HG02678 (cell line): Measurements from ENCODE around the gene CRYBG2.
A peak's percentile ranks its signal among the peaks of the same experiment; 100 is the strongest.
"Not testable (repeated sequence)": the region's sequence is repeated elsewhere in the genome, so short reads cannot be mapped to it uniquely, and the experiment has no call there.

Experiments used
- ATAC-seq: cut with Tn5 transposase; IDR thresholded peaks from one replicate; pipeline ENCODE4 v1.9.1; 2021; ENCODE audit warnings: mild to moderate bottlenecking, moderate library complexity; ENCODE audit not compliant: unreplicated experiment

Gene CRYBG2

DNA sequence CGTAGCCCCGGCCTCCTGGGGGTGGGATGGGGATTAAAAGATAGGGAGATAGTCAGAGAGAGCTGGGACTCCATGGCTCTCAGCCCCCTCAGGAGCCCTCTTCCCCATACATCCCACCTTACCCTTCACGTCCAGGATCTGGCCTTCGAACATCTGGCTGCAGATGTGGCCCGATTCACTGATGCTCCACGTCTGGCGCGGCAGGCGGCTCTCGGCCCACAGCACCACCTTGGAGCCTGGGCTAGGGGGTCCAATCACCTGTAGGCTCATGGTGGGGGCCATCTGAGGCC is 31.9 kb downstream of the CRYBG2 start:
- no peak for ATAC-seq

DNA sequence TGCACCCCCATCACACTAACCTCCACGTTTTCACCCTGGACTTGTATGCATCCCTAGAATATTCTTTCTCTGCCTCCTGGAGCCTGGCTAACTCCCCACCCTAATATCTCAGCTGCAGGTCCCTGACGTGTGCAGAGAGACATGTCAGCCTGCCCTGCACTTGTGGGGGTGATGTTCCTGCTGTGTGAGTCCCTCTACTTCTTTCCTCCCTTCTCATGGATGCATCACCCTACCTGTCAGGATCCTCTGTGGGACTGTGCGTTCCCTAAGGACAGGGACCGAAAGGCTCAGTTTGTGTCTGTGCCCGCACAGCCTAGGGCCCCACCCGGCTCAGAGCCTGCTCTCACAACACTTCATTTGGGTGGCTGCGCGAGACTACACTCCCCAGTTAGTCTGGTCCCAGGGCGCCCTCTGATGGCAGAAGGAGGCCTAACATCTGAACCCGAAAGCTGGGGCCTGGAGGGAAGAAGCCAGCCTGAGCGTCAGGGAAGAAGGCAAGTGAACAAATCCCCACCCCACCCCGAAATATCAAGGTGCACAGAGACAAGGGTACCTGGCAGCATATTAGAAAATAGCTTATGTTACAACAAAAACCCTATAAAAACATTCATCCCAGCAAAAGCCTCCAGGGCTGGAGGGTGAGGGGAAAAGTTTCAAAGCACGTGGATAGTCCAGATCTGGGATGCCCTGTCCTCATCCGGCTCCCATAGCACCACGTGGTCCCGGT is 32.5 kb downstream of the CRYBG2 start:
- ATAC-seq, result peak; percentile 41

DNA sequence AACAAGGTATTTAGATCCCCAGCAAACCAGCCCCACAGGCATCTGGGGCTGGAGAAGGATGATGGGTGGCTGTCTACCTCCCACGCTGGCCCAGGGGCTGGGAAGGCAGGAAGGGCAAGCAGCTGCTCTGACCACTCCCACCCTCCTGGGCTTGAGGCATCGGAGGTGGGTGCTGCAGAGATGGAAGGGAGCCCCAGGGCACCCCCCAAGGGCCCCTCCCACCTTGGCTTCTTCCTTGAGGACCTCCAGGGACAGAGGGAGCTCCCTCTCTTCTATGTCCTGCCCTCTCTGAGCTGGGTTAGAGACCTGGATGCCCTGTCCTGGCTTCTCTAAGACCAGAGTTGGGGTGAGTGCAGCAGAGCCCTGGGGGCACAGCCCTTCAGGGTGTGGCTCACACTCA is 33.0 kb downstream of the CRYBG2 start:
- no peak for ATAC-seq

GRCh38 chr1:26318338-26319064 is 35.4 kb downstream of the CRYBG2 start:
- ATAC-seq, result no peak

GRCh38 chr1:26317612-26318337 is 36.2 kb downstream of the CRYBG2 start, which contains the start of gene CD52:
CD52 (plus strand) TSS chr1:26317958; CDS start chr1:26318018, 60 bp downstream.
- ATAC-seq, result peak; percentile 37

- ATAC-seq, result no peak
Observed at GRCh38 chr1:26317146-26317545, 36.8 kb downstream of the CRYBG2 start.

DNA sequence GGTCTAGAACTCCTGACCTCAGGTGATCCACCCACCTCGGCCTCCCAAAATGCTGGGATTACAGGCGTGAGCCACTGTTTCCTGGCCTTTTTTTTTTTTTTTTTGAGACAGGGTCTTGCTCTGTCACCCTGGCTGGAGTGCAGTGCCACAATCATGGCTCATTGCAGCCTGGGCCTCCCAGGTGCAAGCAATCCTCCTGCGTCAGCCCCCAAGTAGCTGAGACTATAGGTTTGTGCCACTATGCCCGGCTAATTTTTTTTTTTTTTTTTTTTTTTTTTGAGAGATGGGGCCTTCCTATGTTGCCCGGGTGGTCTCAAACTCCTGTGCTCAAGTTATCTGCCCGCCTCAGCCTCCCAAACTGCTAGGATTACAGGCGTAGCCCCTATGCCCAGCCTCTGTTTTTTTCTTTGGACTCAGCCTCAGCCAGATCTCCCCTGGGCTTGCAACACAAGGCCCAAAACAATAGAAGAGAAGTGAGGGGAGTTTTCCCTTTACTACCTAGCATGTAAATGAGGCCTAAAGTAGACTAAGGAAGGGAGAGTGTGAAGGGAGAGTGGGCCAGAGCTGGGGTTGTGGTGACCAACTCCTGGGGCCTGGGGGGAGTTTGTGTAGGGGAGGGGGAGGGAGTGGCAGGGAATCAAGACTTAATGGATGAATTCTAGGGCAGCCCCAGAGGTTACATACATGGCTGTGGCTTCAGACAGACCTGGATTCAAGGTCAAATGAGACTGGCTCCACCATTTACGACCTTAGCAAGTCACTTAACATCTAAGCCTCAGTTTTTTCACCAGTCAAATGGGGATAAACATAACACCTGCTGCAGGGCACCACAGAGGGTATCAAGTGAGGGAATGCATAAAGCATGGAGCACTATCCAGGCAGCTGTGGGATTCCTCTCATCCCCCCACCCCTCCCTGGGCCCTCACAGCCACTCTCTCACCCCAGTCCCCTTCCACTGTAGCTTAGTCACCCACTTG is 37.8 kb downstream of the CRYBG2 start:
- no peak for ATAC-seq

- ATAC-seq, result no peak
Observed at GRCh38 chr1:26314501-26314900, 39.4 kb downstream of the CRYBG2 start.

DNA sequence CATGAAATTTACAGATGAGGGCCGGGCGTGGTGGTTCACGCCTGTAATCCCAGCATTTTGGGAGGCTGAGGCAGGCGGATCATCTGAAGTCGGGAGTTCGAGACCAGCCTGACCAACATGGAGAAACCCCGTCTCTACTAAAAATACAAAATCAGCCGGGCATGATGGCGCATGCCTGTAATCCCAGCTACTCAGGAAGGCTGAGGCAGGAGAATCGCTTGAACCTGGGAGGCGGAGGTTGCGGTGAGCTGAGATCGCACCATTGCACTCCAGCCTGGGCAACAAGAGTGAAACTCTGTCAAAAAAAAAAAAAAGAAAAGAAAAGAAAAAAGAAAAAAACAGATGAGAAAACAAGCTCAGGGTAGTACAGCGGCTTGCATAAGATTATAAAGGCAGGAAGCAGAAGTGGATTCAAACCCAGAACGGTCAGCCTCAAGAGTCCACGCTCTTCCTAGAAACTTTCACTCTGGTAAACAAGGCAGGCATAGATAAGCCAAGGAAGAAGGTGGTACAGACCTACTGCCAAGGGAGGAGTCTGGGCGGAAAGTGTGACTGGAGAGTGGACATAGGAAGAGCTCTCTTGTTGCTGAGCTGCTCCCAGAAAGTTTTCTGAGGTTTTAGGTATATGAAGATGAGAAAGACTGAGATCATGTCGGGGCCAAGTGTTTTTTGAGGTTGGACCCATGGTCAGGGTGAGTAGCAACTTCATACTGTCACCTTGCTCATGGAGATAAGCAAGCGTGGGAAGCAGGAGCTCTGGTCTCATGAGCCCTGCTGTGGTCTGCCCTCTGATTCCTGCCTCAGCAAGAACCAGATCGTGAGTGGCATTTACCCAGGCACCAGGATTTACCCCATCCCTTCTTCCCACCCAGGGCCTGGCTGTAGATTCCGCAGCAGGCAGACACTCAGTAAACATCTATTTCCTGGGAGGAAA is 45.7 kb downstream of the CRYBG2 start:
- not testable (repeated sequence) for ATAC-seq

DNA sequence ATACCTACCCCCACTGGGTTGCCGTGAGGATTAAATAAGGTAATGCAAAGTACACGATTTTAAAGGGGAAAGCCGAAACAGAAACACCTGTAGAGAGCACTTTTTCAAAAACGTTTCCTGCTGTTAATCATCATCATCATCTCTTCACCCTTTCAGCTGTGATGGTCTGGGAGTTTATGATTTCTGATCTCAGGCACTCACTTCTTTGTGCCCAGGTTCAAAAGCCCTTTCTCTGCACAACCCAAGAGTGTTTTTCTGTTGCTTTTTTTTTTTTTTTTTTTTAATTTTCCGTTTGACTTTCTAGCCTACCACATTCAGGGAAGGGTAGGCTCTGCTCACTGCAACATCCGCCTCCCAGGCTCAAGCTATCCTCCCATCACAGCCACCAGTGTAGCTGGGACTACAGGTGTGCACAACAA is 46.6 kb downstream of the CRYBG2 start:
- no peak for ATAC-seq

- ATAC-seq, result peak; percentile 98
Observed at GRCh38 chr1:26306290-26307229, 47.4 kb downstream of the CRYBG2 start, which contains the start of gene UBXN11. UBXN11 (minus strand) TSS chr1:26306636; CDS start chr1:26302883, 3,753 bp downstream.

DNA sequence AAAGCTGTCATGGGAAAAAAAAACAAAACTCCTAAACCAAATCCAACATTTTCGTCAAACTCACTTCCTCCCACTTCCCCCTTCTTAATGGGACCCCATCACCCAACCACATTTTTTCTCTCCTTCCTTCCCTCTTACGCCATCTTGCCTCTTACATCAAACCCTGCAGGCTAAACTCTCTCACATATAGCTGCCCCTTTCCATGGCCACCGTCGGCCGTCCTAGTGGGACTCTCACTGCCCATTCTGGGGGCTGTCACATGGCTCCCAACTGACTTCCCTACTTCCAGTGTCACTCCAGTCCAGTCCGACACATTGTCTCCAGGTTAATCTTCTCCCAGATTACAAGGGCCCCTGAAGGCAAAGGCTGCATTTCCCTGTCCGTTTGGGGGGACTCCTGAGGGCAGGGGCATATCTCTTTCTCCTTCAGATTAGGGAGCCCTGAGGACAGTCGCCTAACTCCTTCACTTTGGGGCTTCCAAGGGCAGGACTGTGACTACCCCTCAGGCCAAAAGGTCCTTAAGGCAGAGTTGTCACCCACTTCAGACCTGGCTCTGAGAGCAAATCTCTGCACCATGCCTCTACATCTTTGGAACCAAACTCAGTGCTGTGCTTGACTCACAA is 48.2 kb downstream of the CRYBG2 start:
- peak; percentile 2 for ATAC-seq

- ATAC-seq, result no peak
Observed at GRCh38 chr1:26302733-26303405, 51.1 kb downstream of the CRYBG2 start.

DNA sequence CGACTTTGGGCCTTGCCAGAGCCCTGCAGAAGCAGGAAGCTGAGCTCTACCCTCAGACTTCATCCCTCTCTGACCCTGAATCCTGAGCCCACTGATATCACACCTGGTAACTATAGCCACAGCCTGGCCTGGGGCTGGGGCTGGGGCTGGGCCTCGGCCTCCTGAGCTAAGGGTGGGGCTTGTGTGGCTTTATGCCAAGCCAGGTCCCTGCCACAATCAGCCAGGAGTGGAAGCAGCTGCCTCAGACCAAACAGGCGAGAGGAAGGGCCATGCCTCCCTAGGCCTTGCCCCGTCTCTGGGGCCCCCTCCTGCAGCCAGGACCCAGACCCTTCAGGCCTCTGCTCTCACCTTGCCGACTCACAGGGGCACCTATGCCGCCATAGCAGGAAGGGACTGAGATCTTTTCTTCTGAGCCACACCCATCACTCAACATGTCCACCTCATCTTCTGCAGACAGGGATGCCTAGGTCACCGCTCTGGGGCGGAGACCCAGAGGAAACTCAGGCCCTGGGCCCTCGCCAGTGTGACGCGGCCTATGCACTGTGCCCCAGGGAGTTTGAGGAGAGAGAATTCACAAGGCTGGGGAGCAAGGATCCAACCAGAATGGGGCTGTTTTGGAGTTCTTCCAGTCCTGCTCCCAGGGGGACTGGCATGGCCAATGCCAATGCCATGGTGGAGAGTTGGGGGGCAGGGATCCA is 53.2 kb downstream of the CRYBG2 start:
- ATAC-seq, result no peak

DNA sequence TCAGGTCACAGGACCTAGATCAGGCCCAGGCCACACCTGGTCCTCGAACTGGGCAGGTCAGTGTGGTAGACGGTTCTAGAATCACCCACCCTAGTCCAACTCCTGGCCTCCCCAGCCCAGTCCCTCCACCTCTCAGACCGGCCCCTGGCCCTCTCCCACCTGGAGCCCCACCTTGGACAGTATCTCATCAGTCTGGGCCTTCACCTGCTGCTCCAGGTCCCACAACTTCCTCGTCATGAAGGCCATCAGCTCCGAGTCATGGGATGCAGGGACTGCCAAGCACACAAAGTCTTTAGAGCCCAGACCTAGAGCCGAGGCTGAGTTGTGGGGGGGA is 56.2 kb downstream of the CRYBG2 start:
- no peak for ATAC-seq

DNA sequence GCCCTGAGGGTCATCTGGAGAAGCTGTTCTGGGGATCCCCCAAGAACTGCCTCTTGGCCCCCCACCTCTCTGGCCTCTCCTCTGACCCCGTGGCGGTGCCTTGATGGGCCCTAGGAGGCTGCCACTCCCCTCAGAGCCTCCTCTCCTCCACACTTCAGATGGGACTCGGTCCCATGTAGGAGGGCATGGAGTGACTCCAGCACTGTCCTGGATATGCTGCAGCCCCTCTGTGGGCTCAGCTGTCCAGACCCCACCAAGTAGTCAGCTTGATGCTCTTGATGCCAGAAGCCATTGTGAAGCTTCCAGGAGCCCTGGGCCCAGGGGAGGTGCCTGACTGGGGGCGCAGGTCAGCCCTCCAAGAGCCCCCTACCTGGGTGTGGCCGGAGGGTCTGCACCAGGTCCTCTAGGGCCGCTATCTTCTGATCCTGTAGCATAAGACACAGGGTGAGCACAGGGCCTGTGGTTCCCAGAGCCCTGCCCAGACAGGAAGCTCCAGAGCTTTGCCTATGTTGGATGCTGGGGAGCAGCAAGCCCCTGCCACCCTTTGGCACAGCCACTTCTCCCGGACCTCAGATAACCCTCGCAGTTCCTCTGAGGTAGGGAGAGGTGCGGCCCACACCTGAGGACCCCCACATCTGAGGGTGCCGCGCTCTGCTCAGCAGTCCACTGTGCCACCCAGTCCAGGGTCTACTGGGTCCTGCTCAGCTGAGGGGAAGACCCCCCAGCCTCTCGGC is 56.7 kb downstream of the CRYBG2 start:
- no peak for ATAC-seq
